GM21381 (cell line): ENCODE results near the gene ZNF648.
A peak's percentile ranks its signal among the peaks of the same experiment; 100 is the strongest.
"Not testable (repeated sequence)": the region's sequence is repeated elsewhere in the genome, so short reads cannot be mapped to it uniquely, and the experiment has no call there.

Source experiments
- ATAC-seq: cut with Tn5 transposase; IDR thresholded peaks from one replicate; pipeline ENCODE4 v1.9.1; 2021; ENCODE audit warnings: mild to moderate bottlenecking, moderate library complexity; ENCODE audit not compliant: unreplicated experiment

ZNF648 gene, protein sequence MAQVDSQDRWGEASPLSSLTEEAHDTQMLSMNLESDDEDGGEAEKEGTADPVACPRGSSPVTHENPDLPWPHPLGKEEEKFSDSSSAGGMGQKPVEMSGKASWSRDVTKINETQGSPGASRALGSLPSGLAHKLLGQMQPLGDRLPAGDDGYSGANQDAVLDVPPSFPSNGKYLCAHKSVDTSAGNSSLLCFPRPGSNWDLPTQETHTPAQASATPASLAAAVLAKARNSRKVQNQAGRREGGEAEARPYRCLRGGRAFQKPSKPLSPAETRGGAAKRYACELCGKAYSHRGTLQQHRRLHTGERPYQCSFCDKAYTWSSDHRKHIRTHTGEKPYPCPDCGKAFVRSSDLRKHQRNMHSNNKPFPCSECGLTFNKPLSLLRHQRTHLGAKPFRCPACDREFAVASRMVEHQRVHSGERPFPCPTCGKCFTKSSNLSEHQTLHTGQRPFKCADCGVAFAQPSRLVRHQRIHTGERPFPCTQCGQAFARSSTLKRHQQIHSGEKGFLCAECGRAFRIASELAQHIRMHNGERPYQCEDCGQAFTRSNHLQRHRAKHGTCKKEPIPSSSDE

DNA sequence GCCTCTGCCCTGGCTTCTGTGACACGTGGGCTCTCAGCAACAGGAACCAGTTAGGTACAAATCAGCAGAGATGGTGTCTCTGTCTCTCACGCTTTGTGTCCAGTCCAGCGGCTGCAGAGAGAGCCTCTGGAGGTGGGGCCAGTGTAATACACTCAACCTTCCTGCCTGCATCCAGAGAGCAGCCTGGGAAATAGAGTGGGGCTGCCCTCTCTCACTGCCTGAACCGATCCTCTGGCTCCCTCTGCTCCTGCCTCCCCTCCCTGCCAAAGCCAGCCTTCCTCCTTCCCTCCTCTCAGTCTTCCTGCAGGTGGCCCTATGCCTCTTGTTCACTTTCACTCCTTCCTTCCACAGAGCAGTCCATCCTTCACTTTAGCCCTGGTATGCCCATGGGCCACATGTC is at the start of gene ZNF648:
Gene ZNF648, minus strand, starts transcription at position 119 of the 400 bp plus-strand sequence. CDS start 3,702 bp downstream, outside the sequence.
- ATAC-seq = no peak

DNA sequence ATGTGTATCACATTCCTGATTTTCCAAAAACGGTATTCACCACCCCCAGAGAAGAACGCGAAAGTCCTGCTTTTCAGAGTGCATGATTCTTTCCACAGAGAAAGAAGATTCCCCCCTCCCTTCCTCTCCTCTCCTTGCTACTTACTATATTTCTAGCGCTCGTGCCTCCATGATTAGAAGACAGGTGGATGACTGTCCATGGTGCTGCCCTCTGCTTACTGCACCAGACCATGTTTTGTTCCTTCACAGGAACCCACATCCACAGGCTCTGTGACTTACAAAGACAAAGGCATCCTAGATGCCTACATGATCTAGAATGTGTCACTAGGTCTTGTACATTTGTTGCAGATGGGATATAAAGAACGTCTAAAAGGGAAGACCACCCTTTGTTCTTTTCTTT is 49.1 kb upstream of the ZNF648 start:
- ATAC-seq = no peak

DNA sequence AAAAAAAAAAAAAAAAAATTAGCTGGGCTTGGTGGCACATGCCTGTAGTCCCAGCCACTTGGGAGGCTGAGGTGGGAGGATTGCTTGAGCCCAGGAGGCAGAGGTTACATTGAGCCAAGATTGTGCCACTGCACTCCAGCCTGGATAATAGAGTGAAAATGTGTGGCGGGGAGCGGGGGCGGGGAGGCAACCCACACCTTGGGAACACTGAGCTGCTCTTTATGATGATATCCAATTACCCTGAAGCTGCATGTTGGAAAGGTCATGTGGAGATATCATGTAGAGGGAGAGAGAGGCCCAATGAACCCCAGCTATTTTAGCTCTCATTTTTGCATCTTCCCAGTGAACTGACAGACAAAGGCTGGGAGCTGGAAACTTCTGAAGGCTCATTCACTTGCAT is 48.3 kb upstream of the ZNF648 start:
- ATAC-seq = no peak

DNA sequence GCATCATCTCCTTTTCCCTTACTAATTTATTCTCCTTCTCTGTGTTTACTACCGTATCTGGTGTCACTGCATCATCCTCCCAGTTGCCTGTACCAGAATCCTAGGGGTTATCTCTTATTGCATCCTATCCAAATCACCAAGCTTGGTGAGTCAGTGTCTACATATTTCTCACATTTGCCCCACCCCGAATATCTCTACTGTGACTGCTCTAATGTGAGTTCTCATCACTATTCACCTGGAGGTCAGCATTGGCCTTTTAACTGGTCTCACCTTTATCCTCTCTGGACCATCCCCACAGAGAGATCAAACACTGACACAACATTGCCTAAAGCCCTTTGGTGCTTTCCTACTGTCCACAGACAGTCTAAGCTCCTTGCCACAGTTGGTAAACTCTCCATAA is 45.7 kb upstream of the ZNF648 start:
- ATAC-seq = no peak

DNA sequence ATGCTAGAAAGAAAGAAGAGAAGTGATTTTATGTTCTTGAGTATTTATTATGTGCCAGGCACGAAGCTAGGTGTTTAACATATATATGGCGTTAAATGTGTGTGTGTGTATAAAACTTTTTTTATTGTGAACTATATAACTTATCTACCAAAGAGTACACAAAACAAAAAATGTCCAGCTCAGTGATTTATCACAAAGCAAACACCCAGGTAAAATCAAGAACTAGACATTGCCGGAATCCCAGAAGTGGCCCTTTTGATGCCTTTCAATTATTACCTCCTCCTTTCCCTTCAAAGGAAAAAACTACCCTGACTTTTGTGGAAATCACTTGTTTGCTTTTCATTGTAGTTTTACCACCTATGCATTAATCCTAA is 40.5 kb upstream of the ZNF648 start:
- ATAC-seq = no peak

DNA sequence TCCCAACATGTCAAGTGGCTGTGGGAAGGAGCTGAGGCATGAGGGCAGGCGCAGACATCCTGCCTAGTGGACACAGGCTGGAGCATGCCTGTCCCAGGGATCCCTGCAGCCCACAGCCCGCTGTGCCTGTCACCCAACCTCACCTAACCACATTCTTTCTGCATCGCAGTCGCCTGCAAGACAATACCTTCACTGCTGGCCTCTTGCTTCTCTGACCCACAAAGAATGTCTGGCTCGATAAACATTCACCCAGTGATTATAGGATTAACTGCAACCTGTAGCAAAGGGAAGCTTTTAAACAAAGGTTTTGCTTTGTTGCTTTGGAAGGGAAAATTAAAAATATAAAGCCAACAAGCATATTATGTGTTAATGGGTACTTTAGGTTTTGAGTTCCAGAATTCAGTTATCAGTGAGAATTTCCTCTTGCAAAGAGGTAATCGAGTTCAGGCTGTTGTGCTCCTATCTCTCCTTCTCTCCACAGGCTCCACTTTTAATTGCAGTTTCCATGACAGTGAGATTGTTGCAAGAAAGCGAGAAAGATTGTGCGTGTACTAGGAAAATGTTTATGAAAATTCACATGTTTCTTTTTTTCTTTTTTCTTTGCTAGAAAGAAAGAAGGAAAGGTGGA is 40.0 kb upstream of the ZNF648 start:
- ATAC-seq = no peak

DNA sequence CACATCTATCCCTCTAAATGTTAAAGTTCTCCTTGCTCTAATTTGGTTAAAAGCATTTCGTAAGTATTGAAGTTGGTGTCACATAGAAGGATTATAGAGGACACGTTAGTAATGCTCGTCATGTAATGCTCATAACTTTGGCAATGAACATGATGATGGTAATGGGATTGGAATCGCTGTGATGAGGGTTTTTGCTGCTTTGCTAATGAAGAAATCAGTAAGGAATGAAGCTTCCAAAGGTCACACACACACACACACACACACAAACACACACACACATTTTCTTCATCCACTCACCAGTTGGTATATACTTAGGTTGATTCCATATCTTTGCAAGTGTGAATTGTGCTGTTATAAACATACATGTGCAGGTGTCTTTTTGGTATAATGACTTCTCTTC is 36.8 kb upstream of the ZNF648 start:
- no peak for ATAC-seq

DNA sequence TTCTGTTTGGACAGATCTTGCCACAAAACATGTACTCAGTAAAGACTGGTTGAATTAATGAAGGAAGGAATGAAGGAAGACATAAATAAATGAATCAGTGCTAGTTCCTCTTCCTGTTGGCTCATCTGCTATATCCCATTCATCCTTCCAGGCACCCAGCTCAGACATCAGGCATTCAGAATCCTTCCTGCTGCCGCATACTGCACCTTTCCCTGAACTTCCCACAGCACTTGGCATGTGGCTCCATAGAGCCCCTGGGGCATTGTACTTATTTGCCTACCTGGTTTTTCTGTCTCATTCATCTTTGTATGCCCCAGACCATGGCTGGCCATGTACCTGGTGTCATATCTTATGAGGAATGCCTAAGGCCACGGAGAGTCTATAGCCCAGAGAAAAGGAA is 34.4 kb upstream of the ZNF648 start:
- ATAC-seq = no peak

DNA sequence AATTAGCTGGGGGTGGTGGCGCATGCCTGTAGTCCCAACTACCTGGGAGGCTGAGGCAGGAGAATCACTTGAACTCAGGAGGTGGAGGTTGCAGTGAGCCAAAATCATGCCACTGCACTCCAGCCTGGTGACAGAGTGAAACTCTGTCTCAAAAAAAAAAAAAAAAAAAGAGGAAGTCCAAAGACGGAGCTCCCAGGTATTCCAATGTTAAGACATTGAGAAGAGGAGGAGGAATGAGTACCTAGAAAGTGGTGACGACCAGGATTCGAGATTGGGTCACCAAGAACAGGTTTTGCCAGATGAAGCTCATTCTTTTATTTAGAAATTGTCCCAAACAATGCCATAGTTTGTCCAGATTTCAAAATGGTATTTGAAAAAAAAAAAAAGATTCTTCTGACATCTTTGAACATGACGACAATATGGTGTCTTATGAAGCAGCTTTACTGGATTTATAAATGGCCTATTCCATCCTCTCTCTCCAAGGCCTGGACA is 33.0 kb upstream of the ZNF648 start:
- not testable (repeated sequence) for ATAC-seq

DNA sequence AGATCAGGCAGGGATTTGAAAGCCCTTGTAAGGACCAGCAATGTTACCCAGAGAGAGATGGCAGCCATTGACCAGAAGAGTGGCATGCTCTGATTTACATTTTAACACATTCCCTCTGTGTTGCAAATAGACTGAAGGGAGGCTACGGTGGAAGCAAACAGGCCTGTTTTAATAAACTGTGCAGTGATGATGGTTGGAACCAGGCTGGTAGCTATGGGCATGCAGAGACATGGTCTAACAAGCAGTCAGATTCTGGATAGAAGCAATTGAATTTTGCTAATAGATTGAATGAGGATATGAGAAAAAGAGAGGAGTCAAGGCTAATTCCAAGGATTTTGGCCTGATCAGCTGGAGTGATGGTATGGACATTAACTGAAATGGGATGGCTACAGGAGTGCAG is 32.3 kb upstream of the ZNF648 start:
- no peak for ATAC-seq

DNA sequence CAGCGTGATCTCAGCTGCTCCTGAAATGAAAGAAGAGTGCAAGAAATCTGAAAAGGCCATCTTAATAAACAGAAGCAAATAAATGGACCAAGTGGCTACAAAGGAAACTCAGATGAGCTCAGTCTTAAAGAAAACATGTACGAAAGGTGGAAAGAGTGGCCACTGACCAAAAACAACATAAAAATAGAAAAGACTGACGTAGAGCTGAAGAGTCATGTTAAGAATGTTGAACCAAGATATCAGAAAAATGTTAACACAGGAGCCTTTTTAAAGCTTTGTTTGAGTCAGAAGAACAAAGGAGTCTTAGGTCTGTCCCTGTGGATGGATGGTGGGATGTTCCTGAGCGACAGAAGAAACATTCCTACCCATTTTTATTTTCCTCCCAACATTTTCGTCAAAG is 30.8 kb upstream of the ZNF648 start:
- no peak for ATAC-seq

DNA sequence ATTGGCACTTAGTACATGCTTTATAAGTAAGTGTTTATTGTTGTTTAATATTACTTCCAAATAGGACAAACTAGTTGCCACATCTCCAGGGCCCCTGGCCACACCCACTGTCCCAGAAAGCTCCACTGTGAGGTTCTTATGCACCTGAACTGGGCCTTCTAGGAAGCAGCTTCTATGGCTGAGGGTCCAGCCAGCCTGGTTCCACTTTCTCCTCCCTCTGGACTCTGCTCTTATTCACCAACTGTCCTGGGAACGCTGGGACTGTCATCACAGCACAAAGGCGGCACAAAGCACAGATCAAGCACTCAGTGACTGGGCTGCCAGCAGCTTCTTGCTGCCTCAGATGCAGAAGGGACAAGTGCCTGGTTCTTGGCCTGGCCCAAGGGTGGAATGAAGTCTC is 29.6 kb upstream of the ZNF648 start:
- no peak for ATAC-seq

DNA sequence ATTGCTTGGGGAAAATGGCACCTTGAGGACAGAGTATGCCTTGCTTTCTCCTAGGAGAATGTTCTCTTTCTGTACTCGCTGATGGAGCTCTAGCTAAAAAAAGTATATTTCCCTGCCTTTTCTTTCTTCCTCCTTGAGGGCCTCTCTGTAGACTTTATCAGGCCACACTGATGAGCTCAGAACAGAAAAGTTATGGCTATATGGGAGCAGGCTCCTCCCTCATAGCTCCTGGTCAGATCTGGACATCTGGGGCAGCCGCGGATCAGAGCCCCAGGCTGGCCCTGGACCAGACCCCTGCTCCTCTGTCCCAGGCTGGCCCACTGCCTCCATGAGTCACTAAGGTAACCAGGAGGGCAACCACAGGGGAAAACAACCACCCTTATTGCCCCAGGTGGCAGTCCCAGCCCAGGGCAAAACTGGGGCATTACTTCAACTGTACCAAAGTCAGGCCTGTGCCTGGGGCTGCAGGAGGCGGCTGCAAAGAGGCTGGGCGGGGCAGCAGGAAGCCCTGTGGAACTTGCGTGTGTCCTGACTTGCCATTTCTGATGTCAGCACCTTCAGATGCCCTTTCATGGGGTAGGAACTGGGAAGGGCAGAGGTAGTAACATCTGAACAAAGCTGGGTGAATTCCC is 26.3 kb upstream of the ZNF648 start:
- ATAC-seq = no peak

DNA sequence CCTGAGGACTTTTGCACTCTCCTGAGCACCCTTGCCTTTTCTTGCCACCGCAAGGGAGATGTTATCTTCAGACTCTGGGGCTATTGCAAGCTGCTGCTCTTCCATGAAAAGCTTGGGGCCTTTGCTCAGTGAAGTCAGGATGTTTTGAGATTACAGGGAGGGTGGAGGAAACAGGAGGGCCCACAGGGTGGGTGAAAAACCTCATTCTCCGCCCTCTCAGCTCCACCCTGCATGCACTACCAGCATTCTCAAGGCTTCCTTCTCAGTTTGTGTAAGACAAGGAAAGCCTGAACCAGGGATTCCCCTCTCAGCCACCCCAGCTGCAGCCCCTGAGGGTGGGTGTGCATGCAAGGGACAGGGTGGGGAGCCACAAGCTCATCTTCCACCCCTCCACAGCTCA is 25.8 kb upstream of the ZNF648 start:
- no peak for ATAC-seq

DNA sequence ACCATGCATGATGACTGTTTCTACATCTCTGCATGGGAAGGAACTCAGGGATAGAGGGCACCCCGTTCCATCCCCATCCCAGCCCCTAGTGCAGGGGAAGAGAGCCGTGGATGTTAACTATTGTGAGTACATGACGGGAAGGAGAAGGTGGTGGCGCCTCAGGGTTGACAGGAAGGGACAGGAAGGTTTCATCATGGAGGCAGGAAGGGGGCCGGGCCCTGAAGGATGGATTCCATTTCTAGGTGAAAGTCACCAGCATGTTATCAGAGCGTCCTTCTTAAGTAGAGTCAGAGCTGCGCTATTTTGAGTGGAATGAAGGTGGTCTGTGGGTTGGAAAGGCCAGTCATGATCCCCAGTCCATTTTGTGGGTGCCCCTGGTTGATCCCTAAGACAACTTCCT is 25.1 kb upstream of the ZNF648 start:
- ATAC-seq = no peak

DNA sequence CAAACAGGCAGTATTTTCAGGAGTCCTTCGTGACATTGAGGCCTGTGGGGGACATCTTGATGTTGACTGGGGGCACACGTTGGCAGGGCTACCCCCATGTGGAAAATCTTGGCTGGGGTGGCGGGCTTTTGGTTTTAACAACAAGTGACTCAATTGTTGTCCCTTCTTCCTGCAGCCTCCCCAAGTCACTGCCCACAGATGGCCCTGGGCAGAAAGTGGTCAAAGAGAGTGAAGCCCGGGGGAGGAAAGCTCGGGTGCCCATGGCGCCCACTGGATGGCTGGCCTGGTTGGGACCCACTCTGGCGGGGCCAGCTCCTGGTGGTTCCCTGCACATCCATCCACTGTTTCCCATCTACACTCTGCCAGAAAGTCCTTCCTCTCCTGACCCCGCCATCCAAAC is 24.6 kb upstream of the ZNF648 start:
- no peak for ATAC-seq

DNA sequence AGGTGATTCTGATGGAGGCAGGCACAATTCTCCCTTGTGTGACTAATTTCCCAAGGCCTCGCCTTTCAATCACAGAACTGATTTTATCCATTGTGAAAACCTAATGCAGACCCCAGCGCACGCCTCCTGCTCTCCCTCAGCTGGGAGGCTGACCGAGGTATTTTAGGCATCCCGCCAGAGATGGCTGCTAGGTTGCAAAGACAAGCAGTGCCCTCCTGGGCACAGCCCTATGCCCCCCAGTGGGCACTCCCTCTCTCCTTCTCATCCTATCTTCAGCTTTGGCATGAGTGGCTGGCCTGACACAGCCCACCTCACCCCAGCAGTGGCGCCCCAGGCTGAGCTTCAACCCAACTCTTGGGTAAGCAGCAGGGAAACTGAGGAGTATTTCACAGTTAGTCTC is 24.2 kb upstream of the ZNF648 start:
- ATAC-seq = no peak

DNA sequence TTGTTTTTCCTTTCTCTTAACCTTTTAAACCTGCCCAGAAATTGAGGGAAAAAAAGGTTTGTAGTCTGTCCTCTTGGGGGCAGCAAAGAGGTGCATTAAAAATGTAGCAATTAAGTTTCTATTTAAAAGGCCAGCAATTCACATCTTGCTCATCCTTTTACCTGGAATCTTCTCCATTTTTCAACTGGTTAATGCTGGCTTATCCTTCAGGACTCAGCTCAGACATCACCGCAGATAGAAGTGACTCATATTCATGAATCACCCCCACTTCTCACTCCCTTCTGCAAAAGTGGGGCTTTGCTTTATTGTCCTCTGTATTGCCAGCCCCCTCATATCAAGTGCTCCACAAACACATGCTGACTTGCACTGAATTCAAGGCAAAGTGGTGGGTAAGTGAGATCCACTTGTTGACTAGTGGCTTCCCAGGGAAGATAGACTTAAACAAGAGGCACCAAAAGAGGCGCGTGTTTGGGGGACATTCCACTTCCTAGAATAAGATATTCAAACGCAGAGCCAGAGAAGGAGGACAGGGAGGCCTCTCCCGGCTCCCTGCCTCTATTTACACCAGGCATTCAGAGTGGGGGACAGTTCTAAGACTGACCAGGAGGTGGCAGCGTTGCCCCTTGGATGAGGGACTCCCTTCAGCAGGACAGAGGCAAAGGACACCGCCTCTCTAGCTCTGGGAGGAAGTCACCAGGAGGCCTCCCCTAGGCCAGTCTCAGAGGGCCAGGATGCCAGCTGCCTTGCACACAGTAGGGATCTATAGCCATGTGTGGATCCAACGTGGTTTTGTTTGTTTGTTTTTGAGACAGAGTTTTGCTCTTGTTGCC is 23.2 kb upstream of the ZNF648 start:
- ATAC-seq = peak; percentile 66

DNA sequence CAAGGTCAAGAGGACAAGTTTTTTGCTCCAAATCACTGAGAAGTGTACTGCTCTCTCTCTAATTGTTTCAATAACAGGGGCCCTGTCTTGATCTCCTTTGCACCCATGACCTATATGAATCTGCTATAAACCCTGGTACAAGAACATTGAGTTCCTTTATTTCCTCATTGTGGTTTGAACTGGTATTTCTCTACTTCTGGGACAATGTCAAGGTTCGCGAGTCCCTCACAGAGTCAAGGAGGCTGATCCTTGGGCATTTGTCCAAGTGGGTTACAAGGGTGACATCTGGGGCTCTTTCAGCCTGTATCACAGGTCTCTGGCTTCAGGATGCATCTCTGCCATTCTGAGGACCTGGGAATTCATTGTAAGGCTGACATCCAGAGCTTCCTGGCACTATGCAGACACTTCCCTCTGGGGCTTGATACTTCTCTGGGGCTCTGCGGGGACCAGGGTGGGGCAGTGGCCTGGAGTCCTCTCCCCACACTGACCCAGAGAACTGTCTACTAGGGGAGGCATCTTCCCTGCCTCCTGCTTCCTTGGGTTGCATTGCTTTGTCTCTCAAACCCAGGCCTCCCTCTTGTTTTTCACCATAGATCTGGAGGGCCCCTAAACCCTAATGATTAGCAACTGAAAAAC is 22.5 kb upstream of the ZNF648 start:
- no peak for ATAC-seq

DNA sequence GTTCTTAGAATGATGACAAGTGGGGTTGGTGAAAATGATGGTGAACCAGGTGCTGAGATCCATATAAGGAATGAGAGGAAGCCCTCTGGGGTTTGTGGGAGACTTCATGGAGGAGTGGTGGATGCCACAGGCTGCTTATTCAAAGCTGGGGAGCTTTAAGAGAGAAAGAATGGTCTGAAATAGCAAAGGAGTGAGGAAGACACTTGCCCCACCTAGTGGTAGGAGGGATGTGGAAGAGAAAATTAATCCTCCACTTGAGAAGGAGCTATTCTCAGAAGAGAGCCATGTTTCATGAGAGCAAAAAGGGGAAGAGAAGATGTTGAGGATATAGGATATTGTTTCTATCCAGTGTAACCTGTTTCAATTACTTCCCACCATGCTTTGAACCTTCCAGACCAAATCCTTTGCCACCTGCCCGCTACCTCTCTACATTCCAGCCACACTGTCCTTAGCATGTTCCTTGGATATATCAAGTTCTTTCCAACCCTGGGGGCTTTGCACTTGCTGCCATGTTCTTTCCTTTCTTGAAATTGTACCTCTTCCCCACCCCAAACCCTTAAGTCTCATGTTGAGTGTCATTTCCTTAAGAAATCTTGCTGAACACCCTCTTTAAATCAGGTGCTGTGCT is 19.6 kb upstream of the ZNF648 start:
- ATAC-seq = no peak
